IPS-15b (cell line): ENCODE data around the gene TMEM116.

Experiments used
- H3K27me3 ChIP-seq: one replicate; pipeline ENCODE4 v1.6.1; 2013; ENCODE audit warnings: low read length; ENCODE audit not compliant: control insufficient read depth, insufficient read depth
- H3K36me3 ChIP-seq: one replicate; pipeline ENCODE4 v1.6.1; 2013; ENCODE audit warnings: low read length; ENCODE audit not compliant: control insufficient read depth, insufficient read depth
- H3K4me1 ChIP-seq: one replicate; pipeline ENCODE4 v1.6.1; 2013; ENCODE audit warnings: mild to moderate bottlenecking, low read length; ENCODE audit not compliant: control insufficient read depth, insufficient read depth
- H3K4me3 ChIP-seq: one replicate; pipeline ENCODE4 v1.5.1; 2013; ENCODE audit warnings: low read depth, low read length
- H3K9ac ChIP-seq: one replicate; pipeline ENCODE4 v1.6.1; 2013; ENCODE audit warnings: low read depth, mild to moderate bottlenecking, low read length
- H3K9me3 ChIP-seq: one replicate; pipeline ENCODE4 v1.6.1; 2013; ENCODE audit warnings: mild to moderate bottlenecking, low read length; ENCODE audit not compliant: control insufficient read depth, insufficient read depth

TMEM116 gene

DNA sequence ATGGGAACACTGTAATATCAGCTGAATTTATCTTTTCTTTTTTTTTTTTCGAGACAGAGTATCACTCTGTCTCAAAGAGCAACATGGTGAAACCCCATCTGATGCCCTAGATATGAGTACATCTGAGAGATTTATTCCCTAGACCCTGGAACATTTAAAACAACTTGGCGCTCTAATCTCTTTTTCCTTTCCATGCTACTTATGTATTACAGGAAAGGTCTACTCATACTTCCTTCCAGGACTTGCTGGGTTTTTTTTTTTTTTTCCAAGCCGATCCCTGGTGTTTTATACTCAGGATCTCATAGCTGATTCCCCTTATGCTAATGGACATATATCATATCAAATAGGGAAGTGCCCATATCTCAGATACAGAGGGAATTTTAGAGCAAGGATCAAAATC is 87.8 kb downstream of the TMEM116 start:
- Histone ChIP-seq H3K4me1 (no peaks in the 10 kb centered on the region), H3K36me3 (no peaks in the 10 kb centered on the region), H3K9me3 (no peaks in the 10 kb centered on the region), H3K27me3 (no peaks in the 10 kb centered on the region), H3K9ac (no peak overlapping the region), H3K4me3 (no peak overlapping the region)

DNA sequence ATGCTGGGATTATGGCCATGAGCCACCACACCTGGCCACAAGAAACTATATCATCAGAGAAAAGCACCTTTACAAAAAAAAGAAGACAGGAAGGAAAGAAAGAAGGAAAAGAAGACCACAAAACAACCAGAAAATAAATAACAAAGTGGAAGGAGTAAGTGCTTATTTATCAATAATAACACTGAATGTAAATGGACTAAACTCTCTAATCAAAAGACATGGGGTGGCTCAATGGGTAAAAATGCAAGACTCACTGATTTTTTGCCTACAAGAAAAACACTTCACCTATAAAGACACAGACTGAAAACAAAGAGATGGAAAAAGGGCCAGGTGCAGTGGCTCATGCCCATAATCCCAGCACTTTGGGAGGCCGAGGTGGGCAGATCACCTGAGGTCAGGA is 105.2 kb downstream of the TMEM116 start:
- H3K9ac ChIP-seq: no peak overlapping the region
- no peaks in the 10 kb centered on the region for H3K4me1 ChIP-seq
- peaks cover 2% of the 10 kb centered on the region for H3K36me3 ChIP-seq
- no peaks in the 10 kb centered on the region for H3K9me3 ChIP-seq
- no peak overlapping the region for H3K4me3 ChIP-seq
- H3K27me3 ChIP-seq: no peaks in the 10 kb centered on the region

DNA sequence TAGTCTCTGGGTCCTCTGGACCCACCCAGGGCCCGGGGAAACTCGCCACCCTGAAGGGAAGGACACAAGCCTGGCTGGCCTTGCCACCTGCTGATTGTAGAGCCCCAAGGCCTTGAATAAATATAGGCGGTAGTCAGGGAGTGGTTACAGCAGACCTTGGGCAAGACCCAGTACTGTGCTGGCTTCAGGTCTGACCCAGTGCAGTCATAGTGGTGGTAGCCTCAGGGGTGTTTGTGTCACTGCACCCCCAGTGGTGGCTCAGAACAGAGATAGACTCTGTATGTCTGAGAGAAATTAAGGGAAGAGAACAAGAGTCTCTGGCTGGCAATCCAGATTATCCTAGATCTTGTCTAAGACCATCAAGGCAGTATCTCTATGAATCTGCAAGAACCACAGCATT is 107.5 kb downstream of the TMEM116 start:
- Histone ChIP-seq H3K4me3 (no peak overlapping the region), H3K9ac (no peak overlapping the region), H3K4me1 (no peaks in the 10 kb centered on the region), H3K9me3 (no peaks in the 10 kb centered on the region), H3K36me3 (peaks cover 2% of the 10 kb centered on the region), H3K27me3 (no peaks in the 10 kb centered on the region)

DNA sequence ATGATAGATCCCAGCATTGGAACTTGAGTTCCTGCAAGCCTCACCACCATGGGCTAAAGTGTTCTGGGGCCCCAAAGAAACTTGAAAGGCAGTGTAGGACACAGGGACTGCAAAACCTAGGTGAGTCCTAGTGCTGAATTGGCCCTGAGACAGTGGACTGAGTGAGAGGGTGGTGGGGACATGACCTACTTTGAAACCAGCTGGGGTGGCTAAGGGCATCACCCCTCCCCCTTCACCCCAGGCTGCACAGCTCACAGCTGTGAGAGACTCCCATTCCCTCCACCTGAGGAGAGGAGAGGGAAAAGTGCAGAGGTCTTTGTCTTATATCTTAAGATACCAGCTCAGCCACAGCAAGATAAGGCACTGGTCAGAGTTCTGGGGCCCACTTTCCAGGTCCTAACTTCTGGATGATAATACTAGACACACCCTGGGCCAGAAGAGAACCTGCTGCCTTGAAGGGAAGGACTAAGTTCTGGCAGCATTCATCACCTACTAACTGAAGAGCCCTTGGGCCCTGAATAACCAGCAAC is 108.5 kb downstream of the TMEM116 start:
- Histone ChIP-seq H3K36me3 (peaks cover 2% of the 10 kb centered on the region), H3K9ac (no peak overlapping the region), H3K4me1 (no peaks in the 10 kb centered on the region), H3K9me3 (no peaks in the 10 kb centered on the region), H3K4me3 (no peak overlapping the region), H3K27me3 (no peaks in the 10 kb centered on the region)

DNA sequence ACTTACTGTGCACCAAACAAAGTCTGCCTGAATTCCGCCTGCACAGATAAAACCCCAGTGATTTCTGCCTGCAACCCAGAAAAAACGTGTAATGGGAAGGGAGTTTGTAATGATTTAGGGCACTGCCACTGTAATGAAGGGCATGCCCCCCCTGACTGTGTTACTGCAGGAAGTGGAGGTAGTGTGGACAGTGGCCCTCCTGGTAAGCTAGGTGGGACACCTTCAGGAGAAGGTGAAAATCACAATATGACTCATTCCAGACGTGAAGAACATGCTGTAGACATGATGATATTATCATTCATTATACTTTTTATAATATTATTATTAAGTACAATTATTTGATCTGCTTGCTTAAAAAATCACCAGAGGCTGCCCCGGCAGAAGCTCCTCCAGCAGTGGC is 111.8 kb downstream of the TMEM116 start:
- no peaks in the 10 kb centered on the region for H3K27me3 ChIP-seq
- H3K4me1 ChIP-seq: no peaks in the 10 kb centered on the region
- no peak overlapping the region for H3K4me3 ChIP-seq
- H3K36me3 ChIP-seq: peaks cover 2% of the 10 kb centered on the region
- H3K9ac ChIP-seq: no peak overlapping the region
- no peaks in the 10 kb centered on the region for H3K9me3 ChIP-seq

DNA sequence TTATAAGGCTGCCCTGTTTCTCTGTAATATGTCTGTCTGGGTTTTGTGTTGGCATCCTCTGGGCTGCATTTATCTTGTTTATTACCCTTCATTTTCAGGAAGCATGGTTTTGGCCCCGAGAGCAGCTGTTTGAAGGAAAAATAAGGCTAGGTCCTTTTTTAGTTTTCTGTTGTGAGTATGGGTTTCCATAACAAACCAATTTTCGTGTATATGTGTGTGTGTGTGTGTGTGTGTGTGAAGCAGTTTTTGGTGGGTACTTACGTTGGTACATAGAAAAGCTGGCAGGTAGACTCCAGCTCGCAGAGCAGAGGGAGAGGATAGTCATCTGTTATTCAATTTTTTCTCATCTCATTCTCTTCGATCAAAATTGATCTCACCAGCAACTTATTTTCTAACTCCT is 118.4 kb downstream of the TMEM116 start:
- Histone ChIP-seq H3K9me3 (no peaks in the 10 kb centered on the region), H3K4me1 (no peaks in the 10 kb centered on the region), H3K36me3 (peaks cover 26% of the 10 kb centered on the region), H3K9ac (no peak overlapping the region), H3K4me3 (no peak overlapping the region), H3K27me3 (no peaks in the 10 kb centered on the region)

DNA sequence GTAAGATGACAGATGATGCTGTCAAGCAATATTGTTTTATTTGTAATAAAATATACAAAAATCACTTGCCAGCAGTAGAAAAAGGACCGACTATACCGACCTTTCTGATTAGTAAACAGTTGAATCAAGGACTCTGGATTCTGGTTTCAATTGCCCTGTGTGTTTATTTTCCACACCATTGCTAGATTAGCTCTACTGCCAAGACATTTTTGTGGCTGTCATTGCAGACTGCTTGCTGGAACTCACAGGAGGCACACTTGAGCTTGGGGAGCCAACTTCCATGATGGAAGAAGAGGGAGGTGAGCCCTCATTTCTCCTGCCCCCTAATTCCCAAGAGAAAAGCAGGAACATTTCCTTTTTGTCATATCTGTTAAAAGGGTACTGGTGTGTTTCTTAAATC is 119.7 kb downstream of the TMEM116 start:
- Histone ChIP-seq H3K9ac (no peak overlapping the region), H3K4me3 (no peak overlapping the region), H3K36me3 (peaks cover 26% of the 10 kb centered on the region), H3K27me3 (no peaks in the 10 kb centered on the region), H3K4me1 (no peaks in the 10 kb centered on the region), H3K9me3 (no peaks in the 10 kb centered on the region)

DNA sequence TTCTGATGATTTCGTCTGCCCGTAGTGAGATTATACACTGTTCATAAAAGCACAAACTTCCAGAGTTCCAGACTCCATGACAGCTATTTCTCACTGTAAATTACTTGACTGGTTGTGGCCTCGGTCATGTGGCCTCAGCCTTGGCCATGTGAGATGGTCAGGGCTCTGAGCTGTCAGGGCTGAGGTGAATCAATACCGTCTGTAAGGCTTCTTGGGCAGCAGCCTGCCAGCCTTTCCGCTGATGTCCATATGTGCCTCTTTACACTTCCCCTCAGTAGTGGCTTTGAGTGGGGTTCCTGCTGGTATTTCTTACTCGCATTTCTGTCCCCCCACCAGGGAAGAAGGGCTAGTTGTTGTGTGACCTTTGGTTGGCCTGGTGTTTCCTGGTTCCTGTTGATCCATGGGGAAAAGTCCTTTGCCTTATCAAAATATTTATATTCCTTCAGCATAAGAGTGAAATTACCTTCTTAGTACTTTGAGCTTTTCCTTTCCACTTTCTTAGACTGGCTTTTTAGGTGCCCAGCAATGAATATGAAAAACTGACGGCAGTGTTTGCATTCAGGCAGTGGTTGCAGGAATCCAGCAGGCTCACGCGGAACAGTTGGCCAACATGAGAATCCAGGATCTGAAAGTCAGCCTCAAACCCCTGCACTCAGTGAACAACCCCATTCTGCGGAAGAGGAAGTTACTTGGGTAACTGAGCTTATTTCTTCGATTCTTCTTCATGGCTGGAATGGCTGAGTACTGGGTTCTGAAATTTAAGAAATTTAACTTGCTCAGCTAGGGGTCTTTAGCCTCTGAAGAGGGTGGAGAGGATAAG is 124.8 kb downstream of the TMEM116 start:
- Histone ChIP-seq H3K36me3 (peaks cover 49% of the 10 kb centered on the region), H3K9ac (no peak overlapping the region), H3K27me3 (no peaks in the 10 kb centered on the region), H3K9me3 (no peaks in the 10 kb centered on the region), H3K4me3 (no peak overlapping the region), H3K4me1 (no peaks in the 10 kb centered on the region)

DNA sequence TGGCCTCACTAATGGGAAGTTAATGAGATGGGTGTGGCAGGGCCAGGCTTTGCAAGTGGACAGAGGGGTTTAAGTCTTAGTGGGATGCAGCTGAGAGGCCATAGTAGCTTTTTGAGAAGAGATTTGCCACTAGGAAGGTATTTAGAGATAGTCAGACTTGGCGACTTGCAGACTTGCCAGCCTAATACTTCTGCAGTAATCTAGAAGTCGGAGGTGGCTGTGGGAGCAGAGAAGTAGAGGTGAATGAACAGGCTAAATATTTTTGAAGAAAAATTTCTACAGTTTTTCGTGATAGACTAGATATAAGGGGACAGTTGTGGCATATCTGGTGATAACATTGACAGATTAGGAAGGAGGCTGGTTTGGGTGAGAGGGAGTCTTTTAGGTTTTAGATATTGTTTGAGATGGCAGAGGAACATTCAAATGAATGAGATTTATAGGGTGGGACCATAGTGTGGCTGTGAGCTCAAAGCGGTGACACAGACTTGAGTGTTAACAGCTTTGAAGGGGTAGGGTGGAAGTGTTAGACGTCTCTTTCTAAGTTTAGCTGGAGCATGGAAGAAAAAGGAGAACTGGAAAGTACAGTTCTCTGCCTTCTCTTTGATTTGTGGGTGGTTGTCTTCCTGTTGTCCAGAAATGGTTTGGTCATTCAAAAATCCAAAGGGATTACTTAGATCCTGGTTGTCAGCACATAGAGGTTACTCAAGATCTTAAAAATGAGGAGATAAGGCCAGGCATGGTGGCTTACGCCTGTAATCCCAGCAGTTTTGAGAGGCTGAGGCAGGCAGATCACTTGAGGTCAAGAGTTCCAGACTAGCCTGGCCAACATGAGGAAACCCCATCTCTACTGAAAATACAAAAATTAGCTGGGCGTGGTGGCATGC is 126.1 kb downstream of the TMEM116 start:
- no peaks in the 10 kb centered on the region for H3K9me3 ChIP-seq
- H3K4me1 ChIP-seq: no peaks in the 10 kb centered on the region
- no peak overlapping the region for H3K4me3 ChIP-seq
- H3K9ac ChIP-seq: no peak overlapping the region
- no peaks in the 10 kb centered on the region for H3K27me3 ChIP-seq
- H3K36me3 ChIP-seq: peaks cover 45% of the 10 kb centered on the region

DNA sequence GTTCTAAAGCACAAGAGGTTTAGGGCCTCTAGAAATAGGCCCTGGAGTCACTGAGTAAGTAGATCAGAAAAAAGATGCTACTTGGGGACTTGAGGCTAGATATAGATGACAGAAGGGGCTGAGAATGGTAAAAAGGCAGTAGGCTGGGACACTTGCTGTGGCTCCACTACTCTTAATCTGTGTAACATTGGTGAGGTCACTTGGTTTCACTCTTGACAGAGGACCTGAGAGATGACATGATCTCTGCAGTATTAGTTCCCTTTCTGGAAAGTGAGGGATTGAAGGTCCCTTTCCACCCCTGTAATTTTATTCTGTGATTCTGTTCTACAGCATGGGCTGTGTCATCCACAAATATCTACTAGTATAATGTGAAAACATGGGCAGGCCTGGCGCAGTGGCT is 131.2 kb downstream of the TMEM116 start:
- Histone ChIP-seq H3K4me3 (no peak overlapping the region), H3K27me3 (no peaks in the 10 kb centered on the region), H3K4me1 (no peaks in the 10 kb centered on the region), H3K36me3 (peaks cover 34% of the 10 kb centered on the region), H3K9ac (no peak overlapping the region), H3K9me3 (no peaks in the 10 kb centered on the region)
